Globus pallidus (tissue), 1 donor: ENCODE data around the gene GRID1.

Source experiments
- DNase-seq: peaks from one replicate; pipeline ENCODE4 v3.0.0-alpha.2; 2015; ENCODE audit warnings: low spot score

Gene GRID1

GRCh38 chr10:85600026-85600743 lies 766.4 kb downstream of the GRID1 start:
- peak; percentile 82 for DNase-seq

GRCh38 chr10:85599081-85599480 lies 767.5 kb downstream of the GRID1 start:
- DNase-seq: no peak

DNA sequence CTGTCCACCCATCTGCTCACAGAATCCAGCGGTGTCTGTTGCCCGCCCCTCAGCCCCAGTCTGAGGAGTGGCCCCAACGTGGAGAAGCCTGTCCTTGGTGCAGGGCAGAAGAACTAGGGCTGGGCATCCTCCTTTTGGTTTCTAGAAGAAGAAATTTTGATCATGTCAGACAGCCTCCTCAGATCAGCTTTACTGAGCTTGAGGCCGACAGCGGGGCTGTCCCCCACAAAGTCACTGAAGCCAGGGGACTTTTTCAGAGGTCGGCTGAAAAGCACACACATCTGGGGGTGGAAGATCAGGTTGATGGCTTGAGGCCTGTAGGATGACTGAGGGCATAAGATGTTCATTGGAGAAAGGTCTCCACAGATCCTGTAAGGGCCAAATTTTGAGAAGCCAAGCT lies 767.9 kb downstream of the GRID1 start:
- DNase-seq: no peak

DNA sequence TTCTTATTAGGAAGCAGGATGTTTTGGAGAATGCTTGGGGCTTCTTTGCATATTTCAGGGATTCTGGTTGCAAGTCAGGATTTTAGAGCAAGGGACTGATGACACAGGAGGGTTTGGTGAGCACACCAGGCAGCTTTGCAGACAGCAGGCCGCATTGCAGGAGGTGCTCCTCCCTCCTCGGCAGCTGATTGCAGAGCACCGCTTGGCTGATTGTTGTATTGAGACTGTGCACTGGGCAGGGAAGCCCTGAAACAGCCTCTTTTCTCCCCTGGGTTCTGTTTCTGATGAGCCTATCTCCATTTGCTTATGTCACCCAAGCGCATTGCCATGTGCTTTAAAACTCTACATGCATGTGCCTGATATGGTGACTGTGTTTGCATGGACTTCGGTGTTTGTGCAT lies 769.6 kb downstream of the GRID1 start:
- no peak for DNase-seq

DNA sequence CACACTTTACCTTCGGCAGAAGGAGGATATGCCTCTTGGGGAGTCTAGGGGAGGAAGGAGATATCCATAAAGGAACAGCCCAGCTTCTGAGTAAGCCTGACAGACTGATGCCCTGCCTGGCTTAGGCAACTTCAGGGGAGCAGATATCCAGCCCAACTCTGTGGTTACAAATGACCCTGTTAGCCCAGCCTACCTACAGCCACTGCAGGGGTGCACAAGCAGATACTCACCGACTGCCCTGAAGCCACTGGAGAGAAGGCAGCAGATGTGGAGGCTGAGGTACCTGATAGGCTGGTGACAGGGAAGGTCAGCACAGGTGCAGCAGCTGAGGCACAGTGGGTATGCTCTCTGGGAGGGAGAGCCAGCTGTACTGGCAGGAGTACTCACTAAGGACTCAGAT lies 770.2 kb downstream of the GRID1 start:
- no peak for DNase-seq

- DNase-seq: no peak
Measured at GRCh38 chr10:85594239-85594638, 772.4 kb downstream of the GRID1 start.

- no peak for DNase-seq
Measured at GRCh38 chr10:85593226-85593772, 773.3 kb downstream of the GRID1 start.

GRCh38 chr10:85581371-85581770 lies 785.2 kb downstream of the GRID1 start:
- no peak for DNase-seq

GRCh38 chr10:85580585-85580984 lies 786.0 kb downstream of the GRID1 start:
- DNase-seq: no peak

DNA sequence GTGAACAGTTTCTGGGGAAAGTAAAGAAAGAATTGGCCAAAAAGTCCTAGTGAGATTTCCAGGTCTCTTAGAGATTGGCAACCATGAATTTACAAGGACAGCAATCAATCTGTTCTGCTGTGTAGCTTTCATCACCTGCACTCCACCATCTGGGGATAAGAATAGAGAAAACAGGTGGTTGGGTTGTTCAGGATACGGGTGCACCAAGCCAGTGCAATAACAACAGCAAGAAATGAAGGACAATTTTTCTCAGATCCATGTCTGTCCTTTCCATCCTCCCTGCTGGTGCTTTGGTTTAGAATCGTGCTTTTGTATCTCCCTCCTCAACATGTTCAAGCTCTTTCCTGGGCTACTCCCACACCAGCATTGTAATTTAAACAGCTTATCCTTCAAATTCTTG lies 787.7 kb downstream of the GRID1 start:
- DNase-seq: no peak

DNA sequence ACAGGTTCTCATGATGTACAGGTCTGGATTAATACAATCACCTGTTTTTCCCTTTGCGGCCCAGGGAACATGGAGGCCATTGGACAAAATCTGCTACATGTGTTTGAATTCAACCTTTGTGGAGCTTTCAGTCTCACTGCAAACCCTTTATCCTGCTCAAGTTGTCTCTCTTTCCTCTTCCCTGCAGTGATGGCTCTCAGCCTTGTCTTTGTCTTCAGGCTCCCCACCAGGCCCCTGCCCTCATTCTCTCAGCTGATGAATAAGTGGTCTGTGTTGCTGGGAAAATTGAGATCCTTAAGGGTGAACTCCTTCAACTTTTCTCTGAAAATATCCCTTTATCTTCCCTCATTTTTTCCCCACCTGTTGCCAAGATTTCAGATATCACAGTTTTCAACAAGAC lies 791.2 kb downstream of the GRID1 start:
- no peak for DNase-seq

DNA sequence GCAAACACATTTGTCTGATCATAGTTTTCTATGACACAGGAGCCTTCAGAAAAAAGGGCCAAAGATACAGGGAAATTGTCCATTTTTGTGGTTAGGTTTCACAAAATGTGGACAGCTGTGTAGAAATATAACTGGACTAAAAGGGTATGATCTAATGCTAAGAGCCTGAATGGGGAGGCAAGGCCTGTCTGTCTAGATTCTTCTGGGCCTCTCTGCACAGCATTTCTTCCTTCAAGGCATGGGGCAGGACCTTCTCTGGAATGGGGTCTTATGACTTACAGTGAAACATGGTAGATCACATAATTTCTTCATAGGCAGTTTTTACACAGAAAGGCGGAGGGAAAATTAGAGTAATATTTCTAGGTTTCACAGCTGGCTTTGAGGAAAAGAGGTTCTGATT lies 795.7 kb downstream of the GRID1 start:
- DNase-seq: no peak

DNA sequence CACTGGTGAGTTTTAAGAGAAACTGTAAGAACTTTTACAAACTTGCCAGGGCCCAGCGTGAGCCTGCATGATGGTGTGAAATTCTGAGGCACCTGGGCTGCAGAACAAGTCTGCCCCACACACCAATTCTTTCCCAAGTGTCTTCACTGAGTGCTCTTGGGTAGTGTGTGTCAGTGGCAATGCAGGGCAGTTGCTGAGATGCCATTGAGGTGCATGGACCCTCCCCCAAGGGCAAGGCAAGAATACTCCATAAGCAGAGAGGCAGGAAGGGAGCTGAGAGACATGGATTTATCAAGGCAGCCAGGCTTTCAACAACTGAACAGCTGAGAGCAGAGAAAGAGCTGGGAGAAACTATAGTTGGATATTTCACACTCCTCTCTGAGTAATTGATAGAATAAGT lies 801.2 kb downstream of the GRID1 start:
- no peak for DNase-seq

- no peak for DNase-seq
Measured at GRCh38 chr10:85558533-85558932, 808.1 kb downstream of the GRID1 start.

GRCh38 chr10:85557706-85558105 lies 808.9 kb downstream of the GRID1 start:
- no peak for DNase-seq

GRCh38 chr10:85557077-85557476 lies 809.5 kb downstream of the GRID1 start:
- DNase-seq: no peak
